GM10847 (cell line): ENCODE results near the gene PCDHGA1.

ENCODE experiments used
- POLR2A ChIP-seq: IDR thresholded peaks from 2 replicates; pipeline ENCODE4 v1.6.1; 2011; ENCODE audit not compliant: insufficient read length; ENCODE audit errors: extremely low read depth

Gene PCDHGA1

GRCh38 chr5:141519605-141520565, 189.6 kb downstream of the PCDHGA1 start:
- TF ChIP-seq POLR2A = no peak

DNA sequence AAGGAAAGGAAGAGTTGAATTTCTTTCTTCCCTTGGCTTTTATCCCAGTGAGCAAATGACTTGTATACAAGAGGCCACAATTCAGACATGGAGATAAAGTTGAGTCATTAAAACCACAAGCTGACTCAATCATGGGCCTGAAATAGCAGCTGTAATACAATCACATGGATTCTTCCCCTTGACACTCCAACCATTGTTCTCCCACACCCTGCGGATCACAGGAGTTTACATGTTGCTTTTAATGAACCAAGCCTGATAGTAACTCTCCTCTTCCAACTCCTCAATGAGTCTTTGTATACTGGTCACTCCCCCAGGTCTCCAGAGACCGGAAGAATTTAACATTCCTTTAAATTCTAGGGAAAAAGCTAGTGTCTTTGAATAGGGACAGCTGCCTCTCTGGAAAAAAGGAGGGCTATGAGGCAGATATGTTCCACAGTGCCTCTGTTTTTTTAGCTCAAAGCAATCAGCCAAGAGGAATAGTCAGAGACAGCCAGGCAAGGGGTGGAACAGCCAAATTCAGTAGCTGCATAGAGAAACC, 191.0 kb downstream of the PCDHGA1 start:
- TF ChIP-seq POLR2A = no peak

DNA sequence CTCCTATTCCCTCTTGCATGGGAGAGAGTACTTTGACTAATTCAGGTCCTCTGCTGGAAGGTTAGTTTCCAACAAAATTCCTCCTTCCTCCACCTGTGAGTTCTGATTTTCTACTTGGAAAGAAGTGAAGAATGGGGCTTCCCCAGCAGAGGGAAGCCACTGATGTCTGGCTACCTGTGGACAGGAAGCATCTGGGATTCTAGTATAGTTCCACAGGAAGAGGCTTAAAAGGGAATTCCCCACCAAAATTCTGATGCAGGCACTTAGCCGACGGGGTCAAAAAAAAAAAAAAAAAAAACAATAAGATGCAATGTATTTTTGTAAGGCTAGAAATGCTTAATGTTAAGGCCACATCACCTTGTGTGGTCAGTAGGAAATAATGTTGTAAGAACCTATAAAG, 192.0 kb downstream of the PCDHGA1 start:
- no peak for TF ChIP-seq POLR2A

GRCh38 chr5:141523991-141524390, 193.7 kb downstream of the PCDHGA1 start:
- no peak for TF ChIP-seq POLR2A

DNA sequence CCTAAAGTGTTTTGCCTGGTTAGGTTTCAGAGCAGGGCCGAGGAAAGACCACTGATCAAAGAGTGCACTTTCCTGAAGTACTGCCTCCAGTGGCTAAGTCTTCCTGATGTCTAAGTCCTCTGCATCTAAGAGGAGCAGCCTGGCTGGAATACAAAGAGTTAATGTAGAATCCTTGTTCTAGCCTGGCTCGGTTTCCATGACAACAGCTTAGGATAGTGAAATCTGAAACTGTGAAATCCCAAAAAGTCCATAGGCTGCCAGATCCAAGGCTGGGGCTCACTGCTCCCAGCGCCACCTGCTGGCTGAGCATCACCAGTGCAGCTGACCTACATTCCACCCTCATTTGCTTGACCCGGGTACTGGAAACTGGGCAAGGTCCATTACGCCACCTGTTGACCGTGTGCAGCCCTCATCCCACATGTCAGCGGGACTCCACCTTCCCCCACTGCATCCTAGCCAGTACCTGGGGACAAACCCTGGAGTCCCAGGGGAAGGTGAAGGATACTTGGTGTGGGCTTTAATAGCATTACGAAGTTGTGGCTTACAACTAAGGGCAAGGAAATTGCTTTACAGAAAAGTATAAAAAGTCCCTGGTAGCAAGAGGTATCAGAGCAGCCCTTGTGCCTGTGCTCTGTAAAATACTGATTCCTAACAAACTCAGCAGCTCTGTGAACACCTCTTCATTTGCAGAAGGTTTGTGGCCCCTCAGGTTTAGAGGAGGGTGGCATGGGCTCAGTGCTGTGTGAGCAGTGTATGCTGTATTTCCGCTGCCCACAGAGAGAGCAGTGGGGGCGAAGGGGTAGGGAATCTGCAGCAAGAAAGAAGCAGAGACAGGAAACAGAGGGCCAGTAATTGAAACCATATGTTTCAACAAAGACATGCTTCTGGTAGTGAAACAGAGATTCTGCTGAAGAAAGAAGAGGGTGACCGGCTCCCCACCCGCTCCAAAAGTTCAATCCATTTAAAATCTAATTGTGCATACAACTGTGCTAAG, 194.6 kb downstream of the PCDHGA1 start:
- TF ChIP-seq POLR2A = no peak

- TF ChIP-seq POLR2A = no peak
Measured at GRCh38 chr5:141525653-141526052, 195.3 kb downstream of the PCDHGA1 start.

- TF ChIP-seq POLR2A = no peak
Measured at GRCh38 chr5:141527426-141527825, 197.1 kb downstream of the PCDHGA1 start.

- no peak for TF ChIP-seq POLR2A
Measured at GRCh38 chr5:141528291-141528984, 198.1 kb downstream of the PCDHGA1 start.

DNA sequence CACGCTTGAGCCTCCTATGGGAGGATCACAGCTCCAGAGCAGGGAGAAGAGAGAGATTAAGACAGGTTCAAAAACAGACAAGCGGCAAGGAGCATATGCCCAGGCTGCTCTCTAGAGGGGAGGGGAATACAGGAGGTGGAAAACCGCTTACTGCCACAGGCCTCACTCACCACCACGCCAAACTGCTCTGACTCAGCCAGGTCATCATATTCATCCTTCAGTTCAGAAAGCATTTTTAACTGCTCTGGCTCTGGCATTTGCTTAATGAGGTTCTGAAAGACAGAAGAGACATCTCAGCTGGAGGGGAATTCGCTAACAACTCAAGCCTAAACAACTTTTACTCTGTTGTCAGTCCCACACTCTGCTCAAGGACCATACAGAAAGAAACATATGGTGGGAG, 198.7 kb downstream of the PCDHGA1 start:
- no peak for TF ChIP-seq POLR2A

DNA sequence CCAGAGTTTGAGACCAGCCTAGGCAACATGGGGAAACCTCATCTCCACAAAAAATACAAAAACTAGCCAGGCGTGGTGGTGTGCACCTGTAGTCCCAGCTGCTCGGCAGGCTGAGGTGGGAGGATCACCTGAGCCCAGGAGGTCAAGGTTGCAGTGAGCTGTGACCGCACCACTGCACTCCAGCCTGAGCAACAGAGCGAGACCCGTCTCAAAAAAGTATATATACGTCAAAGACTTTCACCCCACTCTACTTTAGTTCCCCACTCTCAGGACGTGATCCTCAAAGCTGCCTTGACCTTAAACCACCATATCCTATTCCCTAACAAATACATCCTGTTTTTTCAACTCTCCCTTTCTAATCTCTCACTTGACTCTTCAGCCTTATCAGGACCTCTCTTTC, 199.6 kb downstream of the PCDHGA1 start:
- TF ChIP-seq POLR2A = no peak

GRCh38 chr5:141532726-141533125, 202.4 kb downstream of the PCDHGA1 start:
- no peak for TF ChIP-seq POLR2A

DNA sequence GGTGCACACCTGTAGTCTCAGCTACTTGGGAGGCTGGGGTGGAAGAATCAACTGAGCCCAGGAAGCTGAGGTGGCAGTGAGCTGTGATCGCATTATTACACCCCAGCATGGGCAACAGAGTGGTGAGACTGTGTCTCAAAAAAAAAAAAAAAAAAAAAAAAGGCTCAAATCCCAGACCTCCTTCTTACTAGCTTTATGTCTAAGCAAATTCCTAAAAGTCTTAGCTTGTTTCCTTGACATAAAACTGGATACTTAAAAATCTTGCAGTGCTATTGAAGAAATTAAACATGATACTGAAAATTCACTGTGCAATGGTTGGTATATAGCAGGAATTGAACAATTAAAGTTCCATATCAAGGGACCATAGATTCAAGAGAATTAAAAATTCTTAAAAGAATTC, 203.6 kb downstream of the PCDHGA1 start:
- no peak for TF ChIP-seq POLR2A

GRCh38 chr5:141534492-141535213, 204.3 kb downstream of the PCDHGA1 start:
- no peak for TF ChIP-seq POLR2A

DNA sequence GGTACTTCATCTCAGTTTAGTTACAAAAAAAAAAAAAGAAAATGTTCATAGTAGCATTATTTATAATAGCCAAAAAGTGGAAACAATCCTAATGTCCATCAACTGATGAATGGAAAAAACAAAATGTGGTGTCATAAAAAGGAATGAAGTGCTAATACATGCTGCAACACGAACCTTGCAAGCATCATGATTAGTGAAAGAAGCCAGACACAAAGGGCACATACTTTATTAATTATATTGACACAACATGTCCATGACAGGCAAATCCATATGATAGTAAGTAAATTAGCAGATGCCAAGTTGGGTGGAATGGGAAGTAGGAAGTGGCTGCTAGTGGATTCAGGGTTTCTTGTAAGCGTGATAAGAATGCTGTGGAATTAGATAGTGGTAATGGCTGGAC, 212.7 kb downstream of the PCDHGA1 start:
- no peak for TF ChIP-seq POLR2A

DNA sequence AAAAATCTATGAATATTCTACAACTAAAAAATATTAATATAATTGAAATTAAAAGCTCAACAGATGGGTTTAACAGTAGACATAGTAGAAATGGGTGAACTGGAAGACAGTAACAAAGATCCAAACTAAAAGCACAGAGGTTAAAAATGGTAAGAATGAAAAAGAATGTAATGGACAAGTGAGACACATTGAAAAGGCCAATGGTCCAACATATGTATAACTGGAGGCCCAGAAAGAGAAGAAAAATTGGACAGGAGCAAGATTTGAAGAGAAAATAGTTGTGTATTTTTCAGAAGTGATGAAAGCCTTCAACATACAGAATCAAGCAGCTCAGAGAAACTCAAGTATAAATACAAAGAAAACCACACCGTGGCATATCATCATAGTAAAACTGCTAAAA, 217.2 kb downstream of the PCDHGA1 start:
- TF ChIP-seq POLR2A = no peak

GRCh38 chr5:141547921-141548320, 217.6 kb downstream of the PCDHGA1 start:
- no peak for TF ChIP-seq POLR2A
